Liver (tissue), 3 donors: Measurements from ENCODE around the gene RPL10.

Experiments
- CTCF ChIP-seq: fragments of 150-350 bp; IDR thresholded peaks from 2 replicates; pipeline ENCODE4 v1.5.1; 2017; ENCODE audit warnings: improper control_type of control experiment, low read depth, low read length; ENCODE audit not compliant: missing input control
- EGR1 ChIP-seq, 2 donors: IDR thresholded peaks; 2 replicates each; pipeline ENCODE4 v1.6.1; 2016 to 2018; ENCODE audit warnings: antibody characterized with exemption in 2 of 2, low read depth in 2 of 2
- FOXA1 ChIP-seq: IDR thresholded peaks from 2 replicates; pipeline ENCODE4 v1.6.1; 2016; ENCODE audit warnings: antibody characterized with exemption
- FOXA2 ChIP-seq: IDR thresholded peaks from 2 replicates; pipeline ENCODE4 v1.6.1; 2016; ENCODE audit warnings: antibody characterized with exemption
- GABPA ChIP-seq, 2 donors: IDR thresholded peaks in 1 of 2; conservative IDR thresholded peaks in 1 of 2; 2 replicates each; pipeline ENCODE4 v1.6.1; 2016; ENCODE audit warnings: antibody characterized with exemption in 2 of 2, mild to moderate bottlenecking in 1 of 2, moderate library complexity in 1 of 2
- HNF4G ChIP-seq: IDR thresholded peaks from 2 replicates; pipeline ENCODE4 v1.6.1; 2016; ENCODE audit warnings: antibody characterized with exemption
- JUND ChIP-seq, 2 donors: IDR thresholded peaks; 2 replicates each; pipeline ENCODE4 v1.6.1; 2016; ENCODE audit warnings: antibody characterized with exemption in 2 of 2
- MAX ChIP-seq: IDR thresholded peaks from 2 replicates; pipeline ENCODE4 v1.6.1; 2016; ENCODE audit warnings: antibody characterized with exemption
- RAD21 ChIP-seq, 2 donors: IDR thresholded peaks; 2 replicates each; pipeline ENCODE4 v1.6.1; 2016; ENCODE audit warnings: antibody characterized with exemption in 2 of 2, mild to moderate bottlenecking in 2 of 2
- RXRA ChIP-seq, 2 donors: IDR thresholded peaks; 2 replicates each; pipeline ENCODE4 v1.6.1; 2017 to 2018; ENCODE audit warnings: antibody characterized with exemption in 2 of 2, mild to moderate bottlenecking in 1 of 2
- SP1 ChIP-seq: IDR thresholded peaks from 2 replicates; pipeline ENCODE4 v1.6.1; 2018; ENCODE audit warnings: antibody characterized with exemption, mild to moderate bottlenecking
- YY1 ChIP-seq: IDR thresholded peaks from 2 replicates; pipeline ENCODE4 v1.6.1; 2016; ENCODE audit warnings: antibody characterized with exemption, mild to moderate bottlenecking
- ZBTB33 ChIP-seq: IDR thresholded peaks from 2 replicates; pipeline ENCODE4 v1.6.1; 2016; ENCODE audit warnings: antibody characterized with exemption
- TF ChIP-seq, protein P1 (sequence below): IDR thresholded peaks from 2 replicates; pipeline ENCODE4 v1.6.1; 2016; ENCODE audit warnings: antibody characterized with exemption, mild to moderate bottlenecking
- donor health status: healthy.
- donor health status: healthy.

GRCh38 chrX:154413142-154413541 is 15.0 kb downstream of the RPL10 start:
- TF ChIP-seq SP1 (no peak), CTCF (no peak), RAD21 (IDR thresholded peaks at IDR 0.05) (no peak), JUND (IDR thresholded peaks at IDR 0.05) (no peak), YY1 (no peak), EGR1 (IDR thresholded peaks at IDR 0.05; ENCODE audit: low read depth in 2 of 2) (no peak), ZBTB33 (no peak), GABPA (IDR thresholded peaks at IDR 0.05 in 1 of 2, conservative IDR thresholded peaks at IDR 0.05 in 1 of 2) (no peak), RXRA (IDR thresholded peaks at IDR 0.05) (no peak), MAX (no peak), HNF4G (no peak), FOXA1 (no peak), FOXA2 (no peak)
- TF ChIP-seq, protein P1, sequence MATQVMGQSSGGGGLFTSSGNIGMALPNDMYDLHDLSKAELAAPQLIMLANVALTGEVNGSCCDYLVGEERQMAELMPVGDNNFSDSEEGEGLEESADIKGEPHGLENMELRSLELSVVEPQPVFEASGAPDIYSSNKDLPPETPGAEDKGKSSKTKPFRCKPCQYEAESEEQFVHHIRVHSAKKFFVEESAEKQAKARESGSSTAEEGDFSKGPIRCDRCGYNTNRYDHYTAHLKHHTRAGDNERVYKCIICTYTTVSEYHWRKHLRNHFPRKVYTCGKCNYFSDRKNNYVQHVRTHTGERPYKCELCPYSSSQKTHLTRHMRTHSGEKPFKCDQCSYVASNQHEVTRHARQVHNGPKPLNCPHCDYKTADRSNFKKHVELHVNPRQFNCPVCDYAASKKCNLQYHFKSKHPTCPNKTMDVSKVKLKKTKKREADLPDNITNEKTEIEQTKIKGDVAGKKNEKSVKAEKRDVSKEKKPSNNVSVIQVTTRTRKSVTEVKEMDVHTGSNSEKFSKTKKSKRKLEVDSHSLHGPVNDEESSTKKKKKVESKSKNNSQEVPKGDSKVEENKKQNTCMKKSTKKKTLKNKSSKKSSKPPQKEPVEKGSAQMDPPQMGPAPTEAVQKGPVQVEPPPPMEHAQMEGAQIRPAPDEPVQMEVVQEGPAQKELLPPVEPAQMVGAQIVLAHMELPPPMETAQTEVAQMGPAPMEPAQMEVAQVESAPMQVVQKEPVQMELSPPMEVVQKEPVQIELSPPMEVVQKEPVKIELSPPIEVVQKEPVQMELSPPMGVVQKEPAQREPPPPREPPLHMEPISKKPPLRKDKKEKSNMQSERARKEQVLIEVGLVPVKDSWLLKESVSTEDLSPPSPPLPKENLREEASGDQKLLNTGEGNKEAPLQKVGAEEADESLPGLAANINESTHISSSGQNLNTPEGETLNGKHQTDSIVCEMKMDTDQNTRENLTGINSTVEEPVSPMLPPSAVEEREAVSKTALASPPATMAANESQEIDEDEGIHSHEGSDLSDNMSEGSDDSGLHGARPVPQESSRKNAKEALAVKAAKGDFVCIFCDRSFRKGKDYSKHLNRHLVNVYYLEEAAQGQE: no peak
